H9 (cell line): ENCODE data around the gene ZDHHC13. TPM values are rescaled to one million over a fixed set of nuclear protein-coding genes. Genes with fewer than 3 reads are reported as not detected.
A peak's percentile ranks its signal among the peaks of the same experiment; 100 is the strongest.

Source experiments
- DNase-seq: peaks from one replicate; pipeline ENCODE4 v3.0.0-alpha.2; 2017
- H2AFZ ChIP-seq: one replicate; pipeline ENCODE4 v1.6.1; 2013; ENCODE audit warnings: mild to moderate bottlenecking, low read length, control low read depth, moderate library complexity
- H2AK5ac ChIP-seq: 2 replicates; pipeline ENCODE4 v1.6.1; 2013; ENCODE audit warnings: low read length, control low read depth, mixed read lengths; ENCODE audit not compliant: insufficient read length
- H2BK120ac ChIP-seq: one replicate; pipeline ENCODE4 v1.6.1; 2013; ENCODE audit warnings: low read depth, mild to moderate bottlenecking, low read length, control low read depth, inconsistent platforms; ENCODE audit not compliant: poor library complexity, severe bottlenecking
- H2BK12ac ChIP-seq: 2 replicates; pipeline ENCODE4 v1.6.1; 2013; ENCODE audit warnings: low read length, control low read depth, mixed read lengths, low read depth; ENCODE audit not compliant: insufficient read length
- H2BK15ac ChIP-seq: 2 replicates; pipeline ENCODE4 v1.6.1; 2013; ENCODE audit warnings: low read depth, low read length, control low read depth
- H2BK20ac ChIP-seq: one replicate; pipeline ENCODE4 v1.6.1; 2013; ENCODE audit warnings: low read depth, mild to moderate bottlenecking, low read length, control low read depth, inconsistent platforms; ENCODE audit not compliant: poor library complexity, severe bottlenecking
- H2BK5ac ChIP-seq: 2 replicates; pipeline ENCODE4 v1.6.1; 2013; ENCODE audit warnings: low read length, control low read depth, mixed read lengths; ENCODE audit not compliant: insufficient read length
- H3K14ac ChIP-seq: 2 replicates; pipeline ENCODE4 v1.6.1; 2013; ENCODE audit warnings: low read length, control low read depth; ENCODE audit not compliant: insufficient read depth
- H3K18ac ChIP-seq: 2 replicates; pipeline ENCODE4 v1.6.1; 2013; ENCODE audit warnings: low read depth, mild to moderate bottlenecking, mixed read lengths, low read length, control low read depth; ENCODE audit not compliant: insufficient read length
- H3K23ac ChIP-seq: 2 replicates; pipeline ENCODE4 v1.6.1; 2013; ENCODE audit warnings: low read length, control low read depth, mixed read lengths, low read depth; ENCODE audit not compliant: insufficient read length
- H3K23me2 ChIP-seq: 2 replicates; pipeline ENCODE4 v1.6.1; 2013; ENCODE audit warnings: low read depth, mild to moderate bottlenecking, mixed read lengths, low read length, control low read depth; ENCODE audit not compliant: insufficient read length, poor library complexity, severe bottlenecking
- H3K27ac ChIP-seq: 2 replicates; pipeline ENCODE4 v1.5.1; 2013; ENCODE audit warnings: low read length, control low read depth, mixed read lengths, low read depth; ENCODE audit not compliant: insufficient read length
- H3K27me3 ChIP-seq: 2 replicates; pipeline ENCODE4 v1.6.1; 2013; ENCODE audit warnings: low read length, control low read depth, inconsistent platforms; ENCODE audit not compliant: insufficient read depth
- H3K4ac ChIP-seq: 2 replicates; pipeline ENCODE4 v1.6.1; 2013; ENCODE audit warnings: low read depth, mild to moderate bottlenecking, control low read depth, inconsistent platforms, low read length, moderate library complexity
- H3K4me1 ChIP-seq: 2 replicates; pipeline ENCODE4 v1.6.1; 2013; ENCODE audit warnings: low read length, control low read depth, inconsistent platforms; ENCODE audit not compliant: insufficient read depth
- H3K4me2 ChIP-seq: 2 replicates; pipeline ENCODE4 v1.6.1; 2013; ENCODE audit warnings: low read length, control low read depth, mixed read lengths; ENCODE audit not compliant: insufficient read length, insufficient read depth
- H3K56ac ChIP-seq: 2 replicates; pipeline ENCODE4 v1.6.1; 2013; ENCODE audit warnings: low read depth, mild to moderate bottlenecking, mixed read lengths, low read length, control low read depth; ENCODE audit not compliant: insufficient read length
- H3K79me1 ChIP-seq: 2 replicates; pipeline ENCODE4 v1.6.1; 2013; ENCODE audit warnings: low read depth, mild to moderate bottlenecking, moderate library complexity, low read length, control low read depth, inconsistent platforms; ENCODE audit not compliant: insufficient read depth, poor library complexity, severe bottlenecking
- H3K79me2 ChIP-seq: 2 replicates; pipeline ENCODE4 v1.6.1; 2013; ENCODE audit warnings: low read length, control low read depth, inconsistent platforms; ENCODE audit not compliant: insufficient read depth
- H3K9ac ChIP-seq: 2 replicates; pipeline ENCODE4 v1.6.1; 2013; ENCODE audit warnings: low read length, control low read depth, mixed read lengths; ENCODE audit not compliant: insufficient read length; ENCODE audit errors: extremely low read depth
- H3K9me3 ChIP-seq: one replicate; pipeline ENCODE4 v1.6.1; 2013; ENCODE audit warnings: low read depth, low read length, inconsistent platforms; ENCODE audit not compliant: control insufficient read depth
- H3T11ph ChIP-seq: one replicate; pipeline ENCODE4 v1.6.1; 2013; ENCODE audit warnings: mild to moderate bottlenecking, low read length, control low read depth, inconsistent platforms
- H4K20me1 ChIP-seq: one replicate; pipeline ENCODE4 v1.6.1; 2013; ENCODE audit not compliant: control insufficient read depth, insufficient read length, insufficient read depth
- H4K5ac ChIP-seq: 2 replicates; pipeline ENCODE4 v1.6.1; 2013; ENCODE audit warnings: low read depth, mild to moderate bottlenecking, mixed read lengths, low read length, control low read depth; ENCODE audit not compliant: insufficient read length
- H4K8ac ChIP-seq: replicated peaks from 2 replicates; pipeline ENCODE4 v1.6.1; 2013; ENCODE audit warnings: low read length, control low read depth, mixed read lengths, low read depth; ENCODE audit not compliant: insufficient read length
- H4K91ac ChIP-seq: 2 replicates; pipeline ENCODE4 v1.6.1; 2013; ENCODE audit warnings: low read depth, mild to moderate bottlenecking, moderate library complexity, mixed read lengths, low read length, control low read depth; ENCODE audit not compliant: insufficient read length
- H3K27ac Mint-ChIP-seq, 3 experiments: 2 replicates in 2 of 3; 3 replicates in 1 of 3; pipeline ENCODE4 v1.8.0; 2020 to 2021; ENCODE audit warnings: mixed read lengths in 3 of 3, mild to moderate bottlenecking in 1 of 3, moderate library complexity in 1 of 3
- H3K27me3 Mint-ChIP-seq: 2 replicates; pipeline ENCODE4 v1.8.0; 2021; ENCODE audit warnings: low read depth, mild to moderate bottlenecking, moderate library complexity, mixed read lengths
- H3K36me3 Mint-ChIP-seq, 3 experiments: 2 replicates in 2 of 3; 3 replicates in 1 of 3; pipeline ENCODE4 v1.8.0; 2020 to 2021; ENCODE audit warnings: low read depth in 3 of 3, mixed read lengths in 3 of 3; ENCODE audit not compliant: insufficient read depth in 1 of 3
- H3K4me1 Mint-ChIP-seq, 2 experiments: 2 replicates each; pipeline ENCODE4 v1.8.0; 2020; ENCODE audit warnings: mixed read lengths in 2 of 2
- H3K4me3 Mint-ChIP-seq, 2 experiments: 2 replicates in 1 of 2; 3 replicates in 1 of 2; pipeline ENCODE4 v1.8.0; 2020 to 2021; ENCODE audit warnings: mild to moderate bottlenecking in 2 of 2, mixed read lengths in 2 of 2, moderate library complexity in 1 of 2
- H3K9me3 Mint-ChIP-seq, 2 experiments: 2 replicates in 1 of 2; 3 replicates in 1 of 2; pipeline ENCODE4 v1.8.0; 2020; ENCODE audit warnings: mild to moderate bottlenecking in 2 of 2, mixed read lengths in 2 of 2, moderate library complexity in 1 of 2
- CTCF ChIP-seq: fragments of 200-600 bp; sonication (generic); conservative IDR thresholded peaks from 3 replicates; pipeline ENCODE4 v1.8.0; 2021; ENCODE audit warnings: antibody characterized with exemption, mild to moderate bottlenecking
- WGBS: extraction: QIAGEN DNeasy Blood & Tissue Kit; methylation state at CpG from one replicate; pipeline ENCODE4 v1.1.7; 2013; ENCODE audit warnings: missing lambda C conversion rate, low lambda C conversion rate, mixed read lengths; ENCODE audit not compliant: insufficient read length; ENCODE audit errors: extremely low coverage; 5-methylcytosine and 5-hydroxymethylcytosine counted together
- total RNA-seq: library from RNA; stranded (reverse); gene quantifications from 2 replicates; pipeline ENCODE4 v1.2.1, GENCODE V29; 2021

Gene ZDHHC13
- total RNA-seq, 1 experiment from 2014 or later = 20.9 TPM

GRCh38 chr11:19145319-19145718 lies 28.4 kb downstream of the ZDHHC13 start:
- Mint-ChIP-seq H3K36me3 (peaks cover 7 to 23% (median 14%) of the 10 kb centered on the region in 3 experiments; a peak in 5 of 7 replicates), H3K27me3 (no peaks in the 10 kb centered on the region), H3K4me1 (no peaks in the 10 kb centered on the region), H3K9me3 (no peaks in the 10 kb centered on the region; a peak in 1 of 5 replicates), H3K4me3 (no peak overlapping the region), H3K27ac (0 out of 7 replicates have a peak overlapping the region, but pooled peaks of 1 of the 3 experiments have one; percentile 10)
- Histone ChIP-seq H2AK5ac (no peak overlapping the region), H3K4me1 (no peaks in the 10 kb centered on the region), H2BK20ac (no peak overlapping the region), H4K5ac (no peak overlapping the region), H4K91ac (no peak overlapping the region), H3K4ac (no peak overlapping the region), H3K9me3 (no peaks in the 10 kb centered on the region), H2BK120ac (no peak overlapping the region), H3K79me1 (no peaks in the 10 kb centered on the region), H3K18ac (no peak overlapping the region), H3K23me2 (no peaks in the 10 kb centered on the region), H2BK5ac (no peak overlapping the region), H3K27me3 (no peaks in the 10 kb centered on the region), H3K23ac (no peak overlapping the region), H2AFZ (no peak overlapping the region), H3K4me2 (no peak overlapping the region), H2BK12ac (no peak overlapping the region), H2BK15ac (no peak overlapping the region), H3K79me2 (no peaks in the 10 kb centered on the region), H3T11ph (no peak overlapping the region), H4K20me1 (no peaks in the 10 kb centered on the region), H3K9ac (no peak overlapping the region), H4K8ac (no peak overlapping the region), H3K27ac (no peak overlapping the region), H3K56ac (no peak overlapping the region), H3K14ac (no peak overlapping the region)
- no peak for TF ChIP-seq CTCF
- WGBS = no CpG with 5 or more reads among the region's 3 CpGs
- no peak for DNase-seq
